Common myeloid progenitor, CD34-positive (primary cell): ENCODE measurements around the gene GCK.

Experiments used
- CTCF ChIA-PET: fragments of 350-600 bp; sonication (Branson Sonifier 250); formaldehyde crosslinking; loops from one replicate; lab custom pipeline; 2021; ENCODE audit warnings: antibody characterized with exemption; lab: Charles Lee
- POLR2A ChIA-PET: fragments of 350-600 bp; sonication (Branson Sonifier 250); formaldehyde crosslinking; loops from one replicate; lab custom pipeline; 2021; ENCODE audit warnings: antibody characterized with exemption; lab: Charles Lee
- DNase-seq, 3 donors: peaks; one replicate each; pipeline versions ENCODE4 v3.0.0 to v3.0.0-alpha.2; 2013
- H3K27ac ChIP-seq, 2 experiments: 1 replicate in 1 of 2; 2 replicates in 1 of 2; pipeline ENCODE4 v1.7.0; 2013; ENCODE audit warnings: inconsistent platforms in 2 of 2, low read length in 2 of 2, mild to moderate bottlenecking in 2 of 2, low read depth in 1 of 2, moderate library complexity in 1 of 2; ENCODE audit not compliant: severe bottlenecking in 2 of 2, insufficient read depth in 1 of 2, poor library complexity in 1 of 2
- H3K27me3 ChIP-seq, 5 experiments: replicated peaks in 2 of 5; 1 replicate in 3 of 5; 2 replicates in 2 of 5; pipeline versions ENCODE4 v1.6.1 to v1.7.0; 2013; ENCODE audit warnings: low read length in 4 of 5, mild to moderate bottlenecking in 2 of 5, moderate library complexity in 2 of 5, inconsistent platforms in 1 of 5; ENCODE audit not compliant: insufficient read depth in 5 of 5, control insufficient read depth in 4 of 5
- H3K36me3 ChIP-seq, 4 experiments: 1 replicate in 2 of 4; 2 replicates in 2 of 4; pipeline versions ENCODE4 v1.6.1 to v1.7.0; 2013; ENCODE audit warnings: low read length in 3 of 4, control low read depth in 1 of 4, mild to moderate bottlenecking in 1 of 4; ENCODE audit not compliant: control insufficient read depth in 4 of 4, insufficient read depth in 4 of 4
- H3K4me1 ChIP-seq, 4 experiments: 1 replicate in 3 of 4; 2 replicates in 1 of 4; pipeline versions ENCODE4 v1.6.1 to v1.7.1; 2013; ENCODE audit warnings: low read length in 3 of 4, mild to moderate bottlenecking in 3 of 4, control low read depth in 1 of 4, inconsistent platforms in 1 of 4, moderate library complexity in 1 of 4; ENCODE audit not compliant: control insufficient read depth in 4 of 4, insufficient read depth in 4 of 4; ENCODE audit errors: control extremely low read depth in 1 of 4
- H3K4me3 ChIP-seq, 7 experiments: 1 replicate in 4 of 7; 2 replicates in 3 of 7; pipeline versions ENCODE4 v1.5.1 to v1.7.0; 2013; ENCODE audit warnings: mild to moderate bottlenecking in 7 of 7, low read length in 6 of 7, moderate library complexity in 6 of 7, inconsistent platforms in 2 of 7, low read depth in 2 of 7, control low read depth in 1 of 7; ENCODE audit not compliant: insufficient read depth in 4 of 7, control insufficient read depth in 1 of 7; ENCODE audit errors: extremely low read depth in 1 of 7
- H3K9me3 ChIP-seq, 5 experiments: 1 replicate in 4 of 5; 2 replicates in 1 of 5; pipeline versions ENCODE4 v1.6.1 to v1.7.1; 2013; ENCODE audit warnings: low read length in 4 of 5, mild to moderate bottlenecking in 2 of 5, inconsistent platforms in 1 of 5, low read depth in 1 of 5, moderate library complexity in 1 of 5; ENCODE audit not compliant: control insufficient read depth in 4 of 5, insufficient read depth in 2 of 5; ENCODE audit errors: control extremely low read depth in 1 of 5
- WGBS: methylation state at CpG from one replicate; pipeline ENCODE4 v1.1.5; 2013; ENCODE audit not compliant: insufficient coverage; 5-methylcytosine and 5-hydroxymethylcytosine counted together

GCK gene

DNA sequence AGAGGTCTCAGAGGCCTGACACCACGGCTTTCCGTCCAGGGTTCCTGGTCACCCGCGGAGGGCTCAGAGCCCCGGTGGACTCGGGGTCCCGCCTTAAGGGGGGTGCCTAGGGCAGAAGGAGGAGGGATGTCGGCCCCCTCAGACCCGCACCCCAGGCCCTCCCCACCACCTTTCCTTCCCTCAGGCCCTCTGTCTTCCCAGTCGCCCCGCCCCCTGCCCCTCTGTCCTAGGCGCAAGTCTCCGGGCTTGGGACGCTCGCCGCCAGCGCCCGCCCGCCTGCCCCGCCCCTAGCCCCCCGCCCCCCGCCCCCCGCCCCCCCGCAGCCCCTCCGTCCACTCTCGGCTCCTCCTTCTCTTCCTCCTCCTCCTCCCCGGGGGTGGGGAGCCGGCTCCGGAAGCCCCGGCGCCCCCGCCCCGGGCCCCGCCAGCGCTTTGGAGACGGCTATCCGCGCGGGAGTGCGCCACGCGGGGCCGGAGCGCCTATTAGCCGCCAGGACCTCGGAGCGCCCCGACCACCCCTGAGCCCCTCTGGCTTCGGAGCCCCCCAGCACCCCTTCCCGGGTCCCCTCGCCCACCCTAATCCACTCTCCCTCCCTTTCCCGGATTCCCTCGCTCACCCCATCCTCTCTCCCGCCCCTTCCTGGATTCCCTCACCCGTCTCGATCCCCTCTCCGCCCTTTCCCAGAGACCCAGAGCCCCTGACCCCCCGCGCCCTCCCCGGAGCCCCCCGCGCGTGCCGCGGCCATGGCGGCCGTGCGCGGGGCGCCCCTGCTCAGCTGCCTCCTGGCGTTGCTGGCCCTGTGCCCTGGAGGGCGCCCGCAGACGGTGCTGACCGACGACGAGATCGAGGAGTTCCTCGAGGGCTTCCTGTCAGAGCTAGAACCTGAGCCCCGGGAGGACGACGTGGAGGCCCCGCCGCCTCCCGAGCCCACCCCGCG, 85.0 kb downstream of the GCK start, which contains the start of gene AEBP1:
Gene AEBP1, plus strand, starts transcription at position 423 of the 937 bp plus-strand sequence. Its CDS starts 321 bp downstream, at position 744.
- Histone ChIP-seq H3K36me3 (peaks cover 0 to 13% (median 0%) of the 10 kb centered on the region in 4 experiments), H3K9me3 (no peaks in the 10 kb centered on the region), H3K27ac (no peak within 1 kb of the TSS), H3K4me3 (peak within 1 kb of the TSS in 6 of 7 experiments; percentile 49 to 76 (median 59)), H3K27me3 (no peaks in the 10 kb centered on the region), H3K4me1 (peaks cover 3 to 30% (median 18%) of the 10 kb centered on the region in 4 experiments)
- ChIA-PET POLR2A (no interaction called here), CTCF (interaction anchor here (0.8 to 1.4 kb wide), 2 partner anchors 19 to 30 kb away, joined by 3 to 4 read pairs; partner anchors contain the start of gene POLD2)
- DNase-seq, result peak; percentile 36 to 60 (median 51)
- WGBS, result 0% methylated on average over 29 of the region's 87 CpGs

DNA sequence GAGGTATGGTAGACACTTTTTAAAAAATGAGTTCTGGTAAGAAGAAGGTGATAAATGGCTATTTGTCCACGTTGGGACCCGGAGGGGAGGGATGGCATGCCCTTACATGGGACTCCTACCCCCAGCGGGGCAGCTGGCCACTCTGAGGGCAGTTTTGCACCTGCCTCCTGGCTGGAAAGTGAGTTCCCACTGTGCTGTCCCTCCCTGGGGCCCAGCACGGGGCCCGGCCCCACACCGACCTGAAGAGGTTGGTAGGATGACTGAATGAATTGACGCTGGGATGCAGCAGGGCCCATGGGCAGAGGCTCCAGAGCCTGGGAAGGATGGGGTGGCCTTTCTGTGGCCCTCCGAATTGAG, 85.7 kb downstream of the GCK start:
- Histone ChIP-seq H3K27me3 (no peaks in the 10 kb centered on the region), H3K36me3 (peaks cover 0 to 7% (median 0%) of the 10 kb centered on the region in 4 experiments), H3K9me3 (no peaks in the 10 kb centered on the region), H3K27ac (no peak overlapping the region), H3K4me3 (peak overlapping the region in 5 of 7 experiments; percentile 1 to 70 (median 54)), H3K4me1 (peaks cover 3 to 30% (median 18%) of the 10 kb centered on the region in 4 experiments)
- ChIA-PET CTCF (no interaction called here), POLR2A (no interaction called here)
- no peak for DNase-seq
- WGBS, result 73% methylated on average over 7 of the region's 8 CpGs

DNA sequence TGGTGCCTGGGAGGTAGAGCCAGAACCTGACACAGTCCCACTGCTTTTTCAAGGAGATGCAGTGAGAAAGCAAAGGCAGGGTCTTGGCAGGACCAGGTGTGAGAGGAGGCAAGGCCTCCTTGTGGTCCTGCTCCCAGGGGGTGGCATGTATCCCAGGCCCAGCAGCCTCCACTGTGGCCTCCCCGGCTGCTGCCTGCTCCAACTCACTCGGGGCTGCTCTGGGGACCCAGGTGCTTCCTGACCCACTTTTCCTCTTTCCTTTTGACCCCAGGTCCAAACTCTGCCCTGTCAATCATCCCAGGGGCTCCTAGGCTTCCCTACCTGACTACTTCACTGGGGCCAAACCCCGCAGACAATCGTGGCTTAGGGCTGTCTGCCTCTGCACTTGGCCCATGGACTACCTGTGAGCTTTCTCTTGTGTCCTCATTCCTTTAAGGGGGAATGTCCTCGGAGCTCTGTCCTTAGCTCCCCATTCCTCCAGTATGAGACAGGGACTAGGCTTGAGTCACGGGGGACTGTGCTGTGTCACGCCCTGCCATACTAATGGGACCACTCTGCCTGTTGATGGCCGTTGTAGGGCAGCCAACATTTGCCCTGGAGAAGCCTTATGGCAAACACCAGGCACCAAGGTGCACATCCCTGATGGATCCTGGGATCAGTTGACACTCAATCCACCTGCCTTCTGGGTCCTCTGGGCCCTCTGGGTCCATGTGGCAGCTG, 86.2 kb downstream of the GCK start:
- Histone ChIP-seq H3K36me3 (peaks cover 0 to 3% (median 0%) of the 10 kb centered on the region in 4 experiments), H3K4me3 (peak overlapping the region in 2 of 7 experiments; percentile 55 to 70), H3K27me3 (no peaks in the 10 kb centered on the region), H3K9me3 (no peaks in the 10 kb centered on the region), H3K4me1 (peaks cover 5 to 32% (median 18%) of the 10 kb centered on the region in 4 experiments), H3K27ac (no peak overlapping the region)
- CTCF ChIA-PET, result interaction anchor here (1.0 to 1.4 kb wide), 2 partner anchors 16 to 18 kb away, joined by 3 to 4 read pairs; no protein-coding TSS in a partner anchor
- no peak for DNase-seq
- POLR2A ChIA-PET, result no interaction called here
- WGBS, result 76% methylated on average over 8 of the region's 8 CpGs

DNA sequence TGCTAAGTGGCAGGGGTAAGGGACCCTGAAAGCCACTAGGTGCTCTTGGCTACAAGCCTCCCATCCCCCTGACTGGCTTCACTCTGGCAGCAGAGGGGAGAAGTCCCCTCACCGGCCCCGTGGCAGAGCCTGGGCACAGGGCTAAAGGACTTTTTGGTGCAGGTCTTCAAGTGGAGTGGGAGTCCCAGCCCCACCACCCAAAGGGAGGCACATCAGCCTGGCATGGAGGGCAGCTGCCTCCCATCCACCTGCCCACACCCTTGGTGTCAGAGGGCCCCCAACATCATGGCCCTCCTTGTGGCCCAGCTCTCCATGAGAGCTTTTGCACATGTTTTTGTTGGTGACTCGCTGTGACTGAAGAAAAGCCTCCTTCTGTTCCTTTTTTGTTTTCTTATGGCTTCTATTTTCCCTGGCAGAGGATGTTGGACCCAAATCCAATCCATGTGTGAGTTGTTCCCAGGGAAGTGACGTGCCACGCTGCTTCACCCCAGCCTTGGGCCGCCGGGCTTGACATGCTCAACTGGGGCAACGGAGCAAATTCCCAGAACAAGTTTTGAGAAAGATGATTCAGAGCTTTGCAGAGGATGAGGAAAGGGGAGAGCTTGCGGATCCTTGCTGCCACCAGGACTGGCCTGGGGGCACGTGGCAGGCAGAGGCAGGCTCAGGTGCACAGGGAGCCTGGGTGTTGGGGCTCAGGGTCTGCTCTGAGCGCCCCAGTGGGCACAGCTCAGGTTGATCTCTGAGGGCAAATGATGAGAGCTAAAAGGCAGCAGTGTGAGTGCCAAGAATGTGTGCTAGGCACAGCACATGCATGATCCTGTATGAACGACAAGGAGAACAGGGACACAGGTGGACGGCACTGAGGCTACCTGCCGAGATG, 87.0 kb downstream of the GCK start:
- H3K36me3 ChIP-seq, result peaks cover 0 to 3% (median 0%) of the 10 kb centered on the region in 4 experiments
- DNase-seq, result no peak
- no peak overlapping the region for H3K4me3 ChIP-seq
- H3K27ac ChIP-seq, result no peak overlapping the region
- WGBS, result 97% methylated on average over 14 of the region's 14 CpGs
- H3K4me1 ChIP-seq, result peaks cover 9 to 40% (median 26%) of the 10 kb centered on the region in 4 experiments
- no peaks in the 10 kb centered on the region for H3K27me3 ChIP-seq
- ChIA-PET POLR2A (no interaction called here), CTCF (interaction anchor here (1.0 to 1.4 kb wide), 3 partner anchors 14 to 17 kb away, joined by 3 to 4 read pairs (median 4); no protein-coding TSS in a partner anchor)
- no peaks in the 10 kb centered on the region for H3K9me3 ChIP-seq

DNA sequence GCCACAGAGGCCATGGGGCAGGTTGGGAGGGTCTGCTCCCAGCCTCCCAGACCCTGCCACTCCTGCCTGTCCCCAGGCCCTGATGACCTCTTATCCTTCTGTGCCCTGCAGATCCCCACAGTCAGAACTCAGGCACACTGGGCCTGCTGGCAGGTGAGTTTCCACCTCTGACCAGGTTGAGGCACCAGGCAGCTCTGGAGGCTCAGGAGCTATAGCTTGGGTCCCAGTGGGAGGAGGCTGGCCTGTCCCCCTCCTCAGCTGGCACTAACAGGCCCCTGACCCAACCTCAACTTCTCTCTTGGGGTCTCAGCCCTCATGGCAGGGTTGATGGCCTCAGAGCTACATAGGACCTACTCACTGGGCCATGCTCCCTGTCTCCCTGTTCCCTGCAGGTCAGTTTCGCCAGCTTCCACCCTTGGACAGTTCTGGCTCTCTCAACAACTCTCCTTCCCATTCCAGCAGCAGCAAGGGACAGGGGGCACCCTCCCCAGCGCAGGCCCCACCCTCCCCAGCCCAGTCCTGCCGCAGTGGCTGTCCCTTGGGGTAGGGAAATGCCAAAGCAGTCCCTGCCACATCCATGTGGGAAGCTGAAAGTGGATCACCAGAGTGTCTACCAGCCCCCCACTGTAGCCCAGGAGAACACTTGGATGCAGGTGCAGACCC, 87.8 kb downstream of the GCK start:
- Histone ChIP-seq H3K9me3 (no peaks in the 10 kb centered on the region), H3K36me3 (no peaks in the 10 kb centered on the region), H3K27me3 (no peaks in the 10 kb centered on the region), H3K27ac (no peak overlapping the region), H3K4me1 (peaks cover 9 to 48% (median 32%) of the 10 kb centered on the region in 4 experiments), H3K4me3 (no peak overlapping the region)
- CTCF ChIA-PET, result interaction anchor here (0.9 to 1.0 kb wide), 3 partner anchors 10 to 15 kb away, joined by 3 to 4 read pairs (median 3); no protein-coding TSS in a partner anchor
- POLR2A ChIA-PET, result no interaction called here
- DNase-seq, result no peak
- WGBS, result 100% methylated on average over 1 of the region's 3 CpGs
